NOMO-1 treated with DMSO at 0.1 percent for 48 hours (cell line): ENCODE measurements around the gene SPRY1.
A peak's percentile ranks its signal among the peaks of the same experiment; 100 is the strongest.

ENCODE experiments used
- DNase-seq: peaks from one replicate; lab custom pipeline; 2025; ENCODE audit not compliant: unreplicated experiment; lab: John Stamatoyannopoulos, UW

Gene SPRY1, protein sequence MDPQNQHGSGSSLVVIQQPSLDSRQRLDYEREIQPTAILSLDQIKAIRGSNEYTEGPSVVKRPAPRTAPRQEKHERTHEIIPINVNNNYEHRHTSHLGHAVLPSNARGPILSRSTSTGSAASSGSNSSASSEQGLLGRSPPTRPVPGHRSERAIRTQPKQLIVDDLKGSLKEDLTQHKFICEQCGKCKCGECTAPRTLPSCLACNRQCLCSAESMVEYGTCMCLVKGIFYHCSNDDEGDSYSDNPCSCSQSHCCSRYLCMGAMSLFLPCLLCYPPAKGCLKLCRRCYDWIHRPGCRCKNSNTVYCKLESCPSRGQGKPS

GRCh38 chr4:123396307-123397143 is at the start of gene SPRY1:
SPRY1 (plus strand) TSS chr4:123396795; CDS start chr4:123401592, 4,797 bp downstream.
- peak; percentile 83 for DNase-seq

GRCh38 chr4:123346951-123347350 is 49.6 kb upstream of the SPRY1 start:
- no peak for DNase-seq

- DNase-seq: no peak
Observed at GRCh38 chr4:123348946-123349345, 47.6 kb upstream of the SPRY1 start.

- no peak for DNase-seq
Observed at GRCh38 chr4:123349421-123350190, 47.0 kb upstream of the SPRY1 start.

- no peak for DNase-seq
Observed at GRCh38 chr4:123350191-123350544, 46.4 kb upstream of the SPRY1 start.

DNA sequence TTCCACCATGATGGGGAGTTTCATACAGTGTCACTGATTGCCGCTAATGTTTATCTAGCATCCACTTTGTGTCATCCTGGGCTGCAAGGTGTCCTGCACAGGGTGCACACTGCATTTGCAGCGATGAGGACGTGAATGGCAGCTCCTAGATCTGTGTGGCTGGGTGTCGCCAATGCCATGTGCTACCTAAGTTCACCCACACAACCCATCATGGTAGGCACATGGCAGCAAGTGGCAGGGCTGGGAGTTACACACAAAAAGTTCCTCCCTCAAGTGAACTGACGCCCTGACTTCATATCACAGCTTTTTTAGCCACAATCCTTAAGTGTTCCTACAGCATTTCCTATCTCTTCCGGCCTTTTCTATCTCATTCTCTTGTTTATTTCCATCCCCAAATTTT is 45.9 kb upstream of the SPRY1 start:
- no peak for DNase-seq

- no peak for DNase-seq
Observed at GRCh38 chr4:123351713-123352112, 44.9 kb upstream of the SPRY1 start.

DNA sequence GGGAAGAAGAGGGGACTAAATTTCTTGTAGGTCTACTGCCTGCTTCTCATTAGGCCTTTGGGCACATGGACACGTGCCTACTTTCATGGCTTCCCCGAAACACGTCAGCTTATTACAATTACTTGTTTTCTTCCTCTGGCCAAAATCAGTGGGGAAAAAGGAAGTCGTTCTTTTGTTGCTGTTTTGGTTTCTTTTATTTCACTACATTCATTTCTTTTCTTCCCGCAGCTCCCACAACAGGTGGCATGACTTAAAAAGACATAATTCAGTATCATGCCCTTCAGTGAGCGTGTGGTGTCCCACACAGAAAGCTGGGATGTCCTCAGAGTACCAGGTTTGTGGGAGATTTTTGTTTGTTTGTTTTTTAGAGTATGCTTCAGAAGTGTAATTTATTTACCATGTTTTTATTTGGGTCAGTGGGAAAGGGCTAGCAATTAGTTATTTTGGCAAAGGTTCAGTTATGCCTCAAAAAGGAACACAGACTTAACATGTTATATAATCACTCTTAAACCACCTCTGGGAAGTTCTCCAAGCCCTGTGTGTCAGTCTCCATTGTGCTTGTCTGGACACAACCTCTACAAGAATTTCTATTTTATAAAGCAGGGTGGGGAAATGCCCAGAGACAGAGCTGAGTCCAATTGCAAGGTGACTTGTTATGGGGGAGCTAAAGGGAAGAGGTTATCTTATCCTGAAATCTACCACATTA is 44.2 kb upstream of the SPRY1 start:
- DNase-seq: peak; percentile 38

- no peak for DNase-seq
Observed at GRCh38 chr4:123352966-123353365, 43.6 kb upstream of the SPRY1 start.

GRCh38 chr4:123353656-123354055 is 42.9 kb upstream of the SPRY1 start:
- DNase-seq: no peak

DNA sequence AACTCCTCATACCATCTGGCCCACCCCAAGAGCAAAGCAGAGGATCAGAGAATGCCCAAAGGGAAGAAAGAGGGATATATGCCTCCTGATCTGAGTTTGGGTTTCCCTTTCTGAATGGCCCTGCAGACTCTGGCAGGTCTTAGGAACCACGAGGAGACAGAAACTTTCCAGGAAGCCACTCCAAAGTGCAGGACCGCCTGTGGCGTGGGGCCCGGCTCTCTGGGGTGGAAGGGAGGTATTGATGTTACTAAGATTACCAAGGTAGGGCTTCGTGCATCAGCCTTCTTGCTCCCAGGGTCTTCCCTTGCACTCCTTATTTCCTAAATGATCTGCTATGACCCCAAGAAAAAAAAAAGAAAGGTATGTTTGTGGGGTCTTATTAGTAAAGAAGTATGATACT is 41.9 kb upstream of the SPRY1 start:
- DNase-seq: no peak

- DNase-seq: no peak
Observed at GRCh38 chr4:123356921-123357320, 39.7 kb upstream of the SPRY1 start.

- DNase-seq: no peak
Observed at GRCh38 chr4:123359449-123360315, 36.9 kb upstream of the SPRY1 start.

DNA sequence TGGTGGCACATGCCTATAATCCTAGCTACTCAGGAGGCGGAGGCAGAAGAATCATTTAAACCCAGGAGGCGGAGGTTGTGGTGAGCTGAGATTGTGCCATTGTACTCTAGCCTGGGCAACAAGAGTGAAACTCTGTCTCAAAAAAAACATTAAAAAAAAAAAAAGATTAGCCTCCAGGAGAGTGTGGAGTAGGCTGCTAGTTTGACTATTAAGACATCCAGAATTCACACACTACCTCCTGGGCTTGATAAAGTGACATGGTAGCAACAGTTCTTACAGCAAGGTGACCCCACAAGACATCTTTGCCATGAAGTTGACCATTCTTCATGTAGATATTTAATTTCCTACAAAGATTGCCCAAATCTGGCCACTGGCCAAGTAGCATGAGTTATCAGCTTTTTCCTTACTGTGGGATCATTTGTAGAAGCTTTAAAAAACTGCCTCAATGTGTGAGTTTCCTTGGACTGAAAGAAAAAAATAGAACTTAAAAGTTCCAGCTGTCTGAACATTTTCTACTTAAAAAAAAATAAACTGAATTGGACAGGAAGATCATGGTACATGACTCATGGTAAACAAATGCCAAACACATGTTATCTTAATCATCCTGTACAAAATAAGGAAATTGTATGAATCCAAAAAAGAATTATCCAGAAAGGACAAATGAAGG is 35.3 kb upstream of the SPRY1 start:
- DNase-seq: no peak

DNA sequence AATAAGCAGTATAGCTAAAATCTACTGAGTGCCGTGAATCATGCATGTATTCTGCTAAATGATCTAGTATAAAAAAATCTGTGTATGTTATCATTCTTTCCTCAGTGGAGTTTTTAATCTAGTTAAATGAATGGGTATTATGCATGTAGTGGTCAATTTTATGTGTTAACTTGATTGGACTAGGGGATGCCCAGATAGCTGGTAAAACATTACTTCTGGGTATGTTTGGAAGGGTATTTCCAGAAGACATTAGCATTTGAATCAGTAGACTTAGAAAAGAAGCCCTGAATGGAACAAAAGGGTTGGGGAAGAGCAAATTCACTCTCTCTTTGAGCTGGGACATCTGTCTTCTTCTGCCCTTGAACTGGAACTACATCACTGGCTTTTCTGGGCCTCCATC is 34.5 kb upstream of the SPRY1 start:
- no peak for DNase-seq

DNA sequence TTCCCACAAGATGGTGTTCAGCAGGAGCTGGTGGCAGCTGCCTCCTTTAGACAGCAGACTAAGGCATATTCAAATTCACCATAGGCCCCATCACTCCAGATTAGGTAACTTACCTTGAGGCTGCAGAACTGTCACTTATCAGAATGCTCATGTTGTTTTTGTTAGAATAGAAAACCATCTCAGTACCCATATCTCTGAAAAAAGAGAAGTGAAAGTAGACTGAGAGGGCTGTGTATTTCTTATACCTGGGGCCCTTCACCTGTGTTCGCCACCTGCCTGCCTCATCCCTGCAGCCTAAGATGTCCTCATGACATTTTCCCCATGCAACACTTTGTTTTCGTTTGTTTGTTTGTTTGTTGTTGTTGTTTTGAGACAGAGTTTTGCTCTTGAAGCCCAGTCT is 32.9 kb upstream of the SPRY1 start:
- DNase-seq: no peak

DNA sequence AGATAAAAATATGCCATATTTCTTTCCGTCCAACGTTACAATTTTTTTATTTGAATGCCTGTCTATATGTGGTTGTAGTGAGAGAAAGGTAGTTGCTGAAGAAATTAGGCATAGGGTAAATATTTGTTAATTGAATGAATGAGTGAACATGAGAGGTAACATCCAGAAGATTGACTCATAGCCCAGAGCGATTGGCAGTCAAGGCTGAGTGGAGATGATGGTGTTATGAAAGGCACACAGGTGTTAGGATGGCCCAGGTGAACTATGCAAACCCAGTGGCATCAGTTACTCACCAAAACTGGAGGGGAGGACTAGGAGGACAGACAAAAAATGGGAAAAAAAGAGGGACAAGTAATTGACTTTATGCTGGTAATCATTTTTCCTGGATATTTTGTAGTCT is 31.7 kb upstream of the SPRY1 start:
- no peak for DNase-seq

DNA sequence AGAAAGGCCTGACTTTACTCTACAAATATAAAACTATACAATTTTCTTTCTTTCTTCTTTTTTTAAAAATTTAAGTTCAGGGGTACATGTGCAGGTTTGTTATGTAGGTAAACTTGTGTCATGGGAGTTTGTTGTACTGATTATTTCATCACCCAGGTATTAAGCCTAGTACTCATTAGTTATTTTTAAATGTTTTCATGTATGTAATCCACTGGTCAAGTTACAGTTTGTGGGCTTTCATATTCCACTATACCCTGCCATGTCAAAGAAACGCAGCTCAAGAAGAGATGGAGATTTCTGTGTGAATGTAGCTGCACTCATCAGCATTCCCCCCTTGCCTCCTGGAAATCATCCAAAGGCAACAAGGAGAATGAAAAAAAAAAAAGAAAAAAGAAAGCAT is 31.2 kb upstream of the SPRY1 start:
- no peak for DNase-seq

GRCh38 chr4:123366144-123366748 is 30.3 kb upstream of the SPRY1 start:
- no peak for DNase-seq
